OCI-LY7 (cell line): ENCODE results near the gene LPCAT3. TPM values are rescaled to one million over a fixed set of nuclear protein-coding genes. Genes with fewer than 3 reads are reported as not detected.

ENCODE experiments used
- BruUV-seq: library from RNA; stranded (reverse); fragments of 400-500 nt; replicated peaks from 2 replicates; lab custom pipeline; 2021; lab: Mats Ljungman, UMichigan
- CTCF ChIA-PET: fragments of 300-600 bp; sonication (Branson Sonifier 250); formaldehyde crosslinking; loops from one replicate; lab custom pipeline; 2022; ENCODE audit warnings: antibody characterized with exemption; ENCODE audit not compliant: unreplicated experiment; lab: Charles Lee
- POLR2A ChIA-PET: fragments of 300-600 bp; sonication (Branson Sonifier 250); formaldehyde crosslinking; loops from one replicate; lab custom pipeline; 2022; ENCODE audit warnings: antibody characterized with exemption; lab: Charles Lee
- DNase-seq: peaks from one replicate; pipeline ENCODE4 v3.0.0-alpha.2; 2015; ENCODE audit warnings: low spot score
- H2AFZ ChIP-seq: fragments of 200-600 bp; sonication (generic), shearing (Covaris generic); 2 replicates; pipeline ENCODE4 v1.6.1; 2014; ENCODE audit warnings: mild to moderate bottlenecking, antibody characterized with exemption, low read length, moderate library complexity
- H3K27ac ChIP-seq: fragments of 200-600 bp; sonication (generic); 2 replicates; pipeline ENCODE4 v1.5.1; 2014; ENCODE audit warnings: mixed run types, low read depth, mild to moderate bottlenecking, moderate library complexity, low read length, inconsistent platforms; ENCODE audit not compliant: poor library complexity, severe bottlenecking
- H3K36me3 ChIP-seq: fragments of 200-600 bp; sonication (generic); 2 replicates; pipeline ENCODE4 v1.6.1; 2014; ENCODE audit warnings: mild to moderate bottlenecking, antibody characterized with exemption, low read length, moderate library complexity, mixed read lengths; ENCODE audit not compliant: insufficient read depth
- H3K4me1 ChIP-seq: fragments of 200-600 bp; sonication (generic); 2 replicates; pipeline ENCODE4 v1.5.1; 2014; ENCODE audit warnings: mild to moderate bottlenecking, low read length; ENCODE audit not compliant: insufficient read depth, poor library complexity, severe bottlenecking
- H3K4me2 ChIP-seq: fragments of 200-600 bp; sonication (generic); 2 replicates; pipeline ENCODE4 v1.6.1; 2014; ENCODE audit warnings: mild to moderate bottlenecking, low read length
- H3K4me3 ChIP-seq: fragments of 200-600 bp; sonication (generic); 2 replicates; pipeline ENCODE4 v1.5.1; 2014; ENCODE audit warnings: mild to moderate bottlenecking, low read depth, low read length; ENCODE audit not compliant: poor library complexity, severe bottlenecking
- H3K79me2 ChIP-seq: fragments of 200-600 bp; sonication (generic); 2 replicates; pipeline ENCODE4 v1.6.1; 2016; ENCODE audit warnings: low read depth, mild to moderate bottlenecking, low read length, moderate library complexity, mixed read lengths; ENCODE audit not compliant: insufficient read depth
- H3K9me2 ChIP-seq: fragments of 200-600 bp; sonication (generic); 2 replicates; pipeline ENCODE4 v1.6.1; 2016; ENCODE audit warnings: mild to moderate bottlenecking, low read length, mixed read lengths; ENCODE audit not compliant: insufficient read depth
- H3K9me3 ChIP-seq: fragments of 200-600 bp; sonication (generic); 2 replicates; pipeline ENCODE4 v1.6.1; 2014; ENCODE audit warnings: mild to moderate bottlenecking, mixed run types, low read length, mixed read lengths
- H4K20me1 ChIP-seq: fragments of 200-600 bp; sonication (generic); 2 replicates; pipeline ENCODE4 v1.6.1; 2014; ENCODE audit warnings: mild to moderate bottlenecking, antibody characterized with exemption, low read length, moderate library complexity, mixed read lengths; ENCODE audit not compliant: insufficient read depth
- EZH2phosphoT487 ChIP-seq: fragments of 200-600 bp; sonication (generic); IDR thresholded peaks from 2 replicates; pipeline ENCODE4 v1.6.1; 2018; ENCODE audit warnings: low read depth, borderline replicate concordance, mild to moderate bottlenecking, mixed run types, antibody characterized with exemption, low read length, moderate library complexity, mixed read lengths
- intact Hi-C: fragments of 100-400 bp; cut with micrococcal nuclease; formaldehyde crosslinking; loops from one replicate; pipeline ENCODE4 v1.10.0; 2022; ENCODE audit not compliant: unreplicated experiment
- total RNA-seq, 2 experiments: library from RNA; depleted of rRNA in 1 of 2; stranded (reverse); fragments of >200 nt in 1 of 2; shearing (Covaris generic) in 1 of 2; gene quantifications; 2 replicates each; pipeline ENCODE4 v1.2.3, GENCODE V29; 2014 to 2022
- TF ChIP-seq, protein P1 (sequence below): fragments of 200-600 bp; sonication (generic); conservative IDR thresholded peaks from 2 replicates; pipeline ENCODE4 v1.5.1; 2014; ENCODE audit warnings: mild to moderate bottlenecking, antibody characterized with exemption, low read length, moderate library complexity, mixed read lengths

The LPCAT3 gene
- total RNA-seq, 2 experiments from 2014 or later: 17.4 to 29.7 TPM

DNA sequence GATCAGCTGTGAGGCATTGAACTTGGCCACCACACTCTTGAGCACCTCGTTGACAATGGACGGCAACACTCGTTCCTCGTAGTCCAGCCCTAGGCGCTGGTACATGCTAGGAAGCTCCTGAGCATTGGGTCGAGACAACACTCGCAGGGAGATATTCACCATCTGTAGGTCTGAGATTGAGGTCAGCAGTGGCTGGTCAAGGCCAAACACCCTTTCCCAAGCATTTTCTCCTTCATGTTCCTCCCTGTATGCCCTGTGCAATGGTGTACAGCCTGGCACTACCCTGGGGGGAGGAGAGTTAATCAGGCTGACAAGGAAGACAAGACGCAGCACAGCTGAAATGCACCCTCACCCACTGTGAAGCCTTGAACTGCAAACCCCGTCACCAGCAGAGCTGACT is 49.9 kb downstream of the LPCAT3 start:
- Histone ChIP-seq H3K27ac (no peak overlapping the region), H3K4me3 (peak overlapping the region; percentile 99), H3K4me2 (peak overlapping the region; percentile 79), H2AFZ (no peak overlapping the region), H3K36me3 (peaks cover 76% of the 10 kb centered on the region), H3K4me1 (peaks cover 61% of the 10 kb centered on the region), H3K79me2 (peaks cover 58% of the 10 kb centered on the region), H3K9me3 (no peaks in the 10 kb centered on the region), H3K9me2 (no peaks in the 10 kb centered on the region), H4K20me1 (0 out of 2 replicates have a peak, but pooled peaks cover 3% of the 10 kb centered on the region)
- no TSS peak for BruUV-seq
- intact Hi-C loops: no loop called here
- ChIA-PET POLR2A (interaction anchor here (0.7 to 2.5 kb wide), 8 partner anchors 9 to 117 kb away, joined by 3 to 43 read pairs (median 3); partner anchors contain the start of genes C12orf57, CDCA3, LPCAT3 and RNU7-1), CTCF (interaction anchor here (1.0 to 1.1 kb wide), 2 partner anchors 18 to 23 kb away, joined by 3 read pairs; no protein-coding TSS in a partner anchor)
- TF ChIP-seq, protein P1, sequence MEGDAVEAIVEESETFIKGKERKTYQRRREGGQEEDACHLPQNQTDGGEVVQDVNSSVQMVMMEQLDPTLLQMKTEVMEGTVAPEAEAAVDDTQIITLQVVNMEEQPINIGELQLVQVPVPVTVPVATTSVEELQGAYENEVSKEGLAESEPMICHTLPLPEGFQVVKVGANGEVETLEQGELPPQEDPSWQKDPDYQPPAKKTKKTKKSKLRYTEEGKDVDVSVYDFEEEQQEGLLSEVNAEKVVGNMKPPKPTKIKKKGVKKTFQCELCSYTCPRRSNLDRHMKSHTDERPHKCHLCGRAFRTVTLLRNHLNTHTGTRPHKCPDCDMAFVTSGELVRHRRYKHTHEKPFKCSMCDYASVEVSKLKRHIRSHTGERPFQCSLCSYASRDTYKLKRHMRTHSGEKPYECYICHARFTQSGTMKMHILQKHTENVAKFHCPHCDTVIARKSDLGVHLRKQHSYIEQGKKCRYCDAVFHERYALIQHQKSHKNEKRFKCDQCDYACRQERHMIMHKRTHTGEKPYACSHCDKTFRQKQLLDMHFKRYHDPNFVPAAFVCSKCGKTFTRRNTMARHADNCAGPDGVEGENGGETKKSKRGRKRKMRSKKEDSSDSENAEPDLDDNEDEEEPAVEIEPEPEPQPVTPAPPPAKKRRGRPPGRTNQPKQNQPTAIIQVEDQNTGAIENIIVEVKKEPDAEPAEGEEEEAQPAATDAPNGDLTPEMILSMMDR: no peak
- TF ChIP-seq EZH2phosphoT487: no peak
- no peak for DNase-seq

DNA sequence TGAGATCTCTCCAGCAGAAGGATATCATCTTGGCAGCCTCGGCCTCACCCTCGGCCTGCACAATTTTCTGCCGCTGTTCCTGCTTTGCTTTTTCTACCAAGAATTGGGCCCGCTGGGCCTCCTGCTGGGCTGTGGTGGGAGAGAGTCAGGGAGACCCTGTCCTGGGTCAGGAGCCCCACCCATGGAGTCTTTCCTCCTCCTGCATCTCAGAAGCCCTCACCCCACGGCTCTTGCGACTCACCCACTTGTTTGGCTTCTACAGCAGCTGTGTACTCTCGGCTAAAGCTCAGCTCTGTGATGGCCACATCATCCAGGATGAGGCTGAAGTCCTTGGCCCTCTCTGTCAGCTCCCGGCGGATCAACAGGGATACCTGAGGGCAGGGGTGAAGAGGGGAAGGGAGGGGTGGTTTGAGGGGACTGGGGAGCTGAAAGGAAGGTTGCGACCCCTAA is 50.6 kb downstream of the LPCAT3 start:
- H3K4me3 ChIP-seq: no peak overlapping the region
- ChIA-PET CTCF (interaction anchor here (1.1 kb wide), 1 partner anchor 23 kb away, joined by 3 read pairs; no protein-coding TSS in a partner anchor), POLR2A (interaction anchor here (0.7 to 2.5 kb wide), 3 partner anchors 8 to 45 kb away, joined by 3 to 43 read pairs (median 3); partner anchors contain the start of genes C12orf57 and RNU7-1)
- H3K9me2 ChIP-seq: no peaks in the 10 kb centered on the region
- H4K20me1 ChIP-seq: 0 out of 2 replicates have a peak, but pooled peaks cover 3% of the 10 kb centered on the region
- no peak for TF ChIP-seq EZH2phosphoT487
- TF ChIP-seq, protein P1: no peak
- H3K4me1 ChIP-seq: peaks cover 54% of the 10 kb centered on the region
- H3K36me3 ChIP-seq: peaks cover 71% of the 10 kb centered on the region
- H3K79me2 ChIP-seq: peaks cover 50% of the 10 kb centered on the region
- H3K4me2 ChIP-seq: peak overlapping the region; percentile 79; the same call in 1 of the 2 replicates
- H3K9me3 ChIP-seq: no peaks in the 10 kb centered on the region
- intact Hi-C loops: no loop called here
- no TSS peak for BruUV-seq
- no peak for DNase-seq
- no peak overlapping the region for H2AFZ ChIP-seq
- H3K27ac ChIP-seq: no peak overlapping the region

DNA sequence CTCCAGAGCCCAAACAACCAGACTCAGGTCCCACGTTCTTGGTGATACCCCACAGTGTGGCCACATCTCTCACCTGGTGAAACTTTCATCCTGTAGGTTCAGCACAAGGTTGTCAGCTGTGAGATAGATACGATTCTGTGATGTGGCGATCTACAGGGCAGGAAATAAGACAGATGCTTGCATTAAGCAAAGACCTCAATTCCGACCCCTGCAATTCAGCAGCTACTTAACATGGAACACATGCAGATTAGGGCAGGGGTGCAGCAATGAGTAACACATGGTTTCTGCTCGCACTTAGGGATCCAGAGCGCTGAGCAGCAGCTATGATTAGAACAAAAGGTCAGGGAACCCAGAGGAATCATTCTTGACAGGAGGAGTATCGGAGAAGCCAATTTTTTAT is 51.9 kb downstream of the LPCAT3 start:
- no TSS peak for BruUV-seq
- Histone ChIP-seq H3K4me2 (no peak overlapping the region), H2AFZ (no peak overlapping the region), H3K79me2 (peaks cover 37% of the 10 kb centered on the region), H3K9me2 (no peaks in the 10 kb centered on the region), H3K4me3 (no peak overlapping the region), H3K27ac (peak overlapping the region; percentile 64), H4K20me1 (0 out of 2 replicates have a peak, but pooled peaks cover 3% of the 10 kb centered on the region), H3K9me3 (no peaks in the 10 kb centered on the region), H3K36me3 (peaks cover 65% of the 10 kb centered on the region), H3K4me1 (peaks cover 57% of the 10 kb centered on the region)
- no peak for TF ChIP-seq EZH2phosphoT487
- TF ChIP-seq, protein P1: no peak
- ChIA-PET CTCF (no interaction called here), POLR2A (interaction anchor here (3.8 kb wide), 1 partner anchor 21 kb away, joined by 55 read pairs; the partner anchor contains the start of genes C12orf57 and RNU7-1)
- no peak for DNase-seq
- intact Hi-C loops: no loop called here
